ENCODE measurements around the gene YJU2. TPM values are rescaled to one million over a fixed set of nuclear protein-coding genes. Genes with fewer than 3 reads are reported as not detected.

The YJU2 gene
- total and polyA plus RNA-seq, 4 donors, result 6.5 to 12.7 (median 10.3) TPM

DNA sequence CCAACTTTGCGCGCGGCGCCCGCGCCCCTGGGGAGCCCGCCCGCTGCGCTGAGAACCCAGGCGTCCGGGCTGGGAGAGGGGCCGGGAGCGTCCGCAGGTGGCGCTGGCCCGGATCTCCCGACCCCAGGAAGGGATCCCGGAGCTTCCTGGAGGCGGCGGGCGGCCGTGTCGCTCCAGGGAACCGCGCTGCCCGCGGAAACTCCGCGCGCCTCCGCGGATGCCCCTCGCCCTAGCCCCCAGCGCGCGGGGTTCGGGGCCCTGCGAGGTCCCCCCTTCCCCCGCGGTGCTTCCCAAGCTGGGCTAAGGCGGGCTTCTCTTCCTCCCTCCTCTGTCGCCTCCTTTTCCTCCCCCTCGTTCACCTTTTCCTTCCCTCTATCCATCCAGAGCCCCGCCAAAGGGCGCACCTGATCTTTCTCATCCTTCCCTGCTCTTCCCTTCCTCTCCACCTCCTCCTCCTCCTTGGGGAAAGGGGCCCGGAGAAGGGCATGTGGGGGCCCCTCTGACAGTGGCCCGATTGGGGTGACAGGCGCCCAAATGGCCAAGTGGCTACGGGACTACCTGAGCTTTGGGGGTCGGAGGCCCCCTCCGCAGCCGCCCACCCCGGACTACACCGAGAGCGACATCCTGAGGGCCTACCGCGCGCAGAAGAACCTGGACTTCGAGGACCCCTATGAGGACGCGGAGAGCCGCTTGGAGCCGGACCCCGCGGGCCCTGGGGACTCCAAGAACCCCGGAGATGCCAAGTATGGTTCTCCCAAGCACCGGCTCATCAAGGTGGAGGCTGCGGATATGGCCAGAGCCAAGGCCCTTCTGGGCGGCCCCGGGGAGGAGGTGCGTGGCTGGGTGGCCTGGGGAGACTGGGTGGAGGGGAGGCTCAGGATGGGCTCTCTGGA, 32.9 kb downstream of the YJU2 start:
- WGBS, result 8% methylated on average over 71 of the region's 71 CpGs
- no peak for TF ChIP-seq JUND (IDR thresholded peaks at IDR 0.05)
- no peak for TF ChIP-seq HNF4G (IDR thresholded peaks at IDR 0.05)
- TF ChIP-seq HNF4A (conservative IDR thresholded peaks at IDR 0.05), result no peak
- TF ChIP-seq MAX (IDR thresholded peaks at IDR 0.05), result no peak
- TF ChIP-seq, protein P1, sequence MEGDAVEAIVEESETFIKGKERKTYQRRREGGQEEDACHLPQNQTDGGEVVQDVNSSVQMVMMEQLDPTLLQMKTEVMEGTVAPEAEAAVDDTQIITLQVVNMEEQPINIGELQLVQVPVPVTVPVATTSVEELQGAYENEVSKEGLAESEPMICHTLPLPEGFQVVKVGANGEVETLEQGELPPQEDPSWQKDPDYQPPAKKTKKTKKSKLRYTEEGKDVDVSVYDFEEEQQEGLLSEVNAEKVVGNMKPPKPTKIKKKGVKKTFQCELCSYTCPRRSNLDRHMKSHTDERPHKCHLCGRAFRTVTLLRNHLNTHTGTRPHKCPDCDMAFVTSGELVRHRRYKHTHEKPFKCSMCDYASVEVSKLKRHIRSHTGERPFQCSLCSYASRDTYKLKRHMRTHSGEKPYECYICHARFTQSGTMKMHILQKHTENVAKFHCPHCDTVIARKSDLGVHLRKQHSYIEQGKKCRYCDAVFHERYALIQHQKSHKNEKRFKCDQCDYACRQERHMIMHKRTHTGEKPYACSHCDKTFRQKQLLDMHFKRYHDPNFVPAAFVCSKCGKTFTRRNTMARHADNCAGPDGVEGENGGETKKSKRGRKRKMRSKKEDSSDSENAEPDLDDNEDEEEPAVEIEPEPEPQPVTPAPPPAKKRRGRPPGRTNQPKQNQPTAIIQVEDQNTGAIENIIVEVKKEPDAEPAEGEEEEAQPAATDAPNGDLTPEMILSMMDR (IDR thresholded peaks at IDR 0.05; ENCODE audit: low read depth, low read length, missing input control), result no peak
- no peak for TF ChIP-seq FOXA2 (IDR thresholded peaks at IDR 0.05)
- no peak for TF ChIP-seq EGR1 (IDR thresholded peaks at IDR 0.05; ENCODE audit: low read depth in 2 of 2)
- TF ChIP-seq NR2F2 (IDR thresholded peaks at IDR 0.05), result no peak
- no peak for TF ChIP-seq RAD21 (IDR thresholded peaks at IDR 0.05)
- TF ChIP-seq YY1 (IDR thresholded peaks at IDR 0.05), result no peak
- TF ChIP-seq, protein P2, sequence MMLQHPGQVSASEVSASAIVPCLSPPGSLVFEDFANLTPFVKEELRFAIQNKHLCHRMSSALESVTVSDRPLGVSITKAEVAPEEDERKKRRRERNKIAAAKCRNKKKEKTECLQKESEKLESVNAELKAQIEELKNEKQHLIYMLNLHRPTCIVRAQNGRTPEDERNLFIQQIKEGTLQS (IDR thresholded peaks at IDR 0.05), result no peak
- TF ChIP-seq REST (IDR thresholded peaks at IDR 0.05), result no peak
- no peak for TF ChIP-seq RXRA (IDR thresholded peaks at IDR 0.05)
- no peaks in the 10 kb centered on the region for H3K27me3 ChIP-seq (ENCODE audit: control insufficient read depth in 4 of 4, insufficient read depth in 4 of 4, low read length in 3 of 4)
- H3K9ac ChIP-seq (ENCODE audit: low read depth in 1 of 2, low read length in 2 of 2), result no peak overlapping the region
- no peak overlapping the region for H3K27ac ChIP-seq (ENCODE audit: low read depth in 1 of 2, low read length in 2 of 2)
- DNase-seq (ENCODE audit: low spot score), result no peak
- H3K4me1 ChIP-seq (ENCODE audit: control insufficient read depth in 4 of 4, insufficient read depth in 4 of 4, low read length in 3 of 4), result peaks cover 6 to 20% (median 10%) of the 10 kb centered on the region in 4 donors
- H3K4me3 ChIP-seq (ENCODE audit: low read depth in 1 of 3, low read length in 3 of 3), result peak overlapping the region in 2 of 3 donors; percentile 20 to 54
- H3K36me3 ChIP-seq (ENCODE audit: control insufficient read depth in 4 of 4, insufficient read depth in 3 of 4, low read depth in 1 of 4, low read length in 3 of 4), result no peaks in the 10 kb centered on the region
- no peaks in the 10 kb centered on the region for H3K9me3 ChIP-seq (ENCODE audit: control insufficient read depth in 4 of 4, low read length in 3 of 4)

DNA sequence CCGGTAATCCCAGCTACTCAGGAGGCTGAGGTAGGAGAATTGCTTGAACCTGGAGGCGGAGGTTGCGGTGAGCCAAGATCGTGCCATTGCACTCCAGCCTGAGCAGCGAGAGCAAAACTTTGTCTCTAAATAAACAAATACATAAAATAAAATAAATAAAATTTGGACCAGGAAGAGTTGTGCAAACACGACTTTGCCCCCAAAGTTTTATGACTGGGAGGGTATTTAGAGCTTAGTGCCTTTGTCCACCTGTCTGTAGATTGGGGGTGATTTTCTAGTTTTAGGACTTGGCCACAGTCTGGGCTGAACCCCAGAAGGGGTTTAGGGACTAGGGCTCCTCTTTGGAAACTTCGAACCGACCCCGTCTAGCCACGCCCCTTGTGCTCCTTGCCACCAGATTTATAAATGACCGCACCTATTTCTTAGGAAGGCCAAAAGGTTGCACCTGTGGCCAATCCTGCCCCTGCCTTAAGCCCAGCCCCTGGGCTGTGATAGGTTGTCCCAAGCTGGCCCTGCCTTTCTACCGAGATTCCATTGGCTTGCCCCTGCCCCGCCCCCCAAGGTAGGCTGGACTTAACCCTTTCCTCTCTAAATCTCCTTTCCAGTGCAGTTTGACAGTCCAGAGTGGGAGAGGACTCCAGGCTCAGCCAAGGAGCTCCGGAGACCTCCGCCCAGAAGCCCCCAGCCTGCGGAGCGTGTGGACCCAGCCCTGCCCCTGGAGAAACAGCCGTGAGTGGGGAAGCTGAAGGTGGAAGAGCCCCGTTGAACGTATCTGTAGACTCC, 37.5 kb downstream of the YJU2 start:
- peak overlapping the region in 1 of 2 donors; percentile 15 for H3K9ac ChIP-seq (ENCODE audit: low read depth in 1 of 2, low read length in 2 of 2)
- DNase-seq (ENCODE audit: low spot score), result no peak
- TF ChIP-seq REST (IDR thresholded peaks at IDR 0.05) (no peak), HNF4A (conservative IDR thresholded peaks at IDR 0.05) (peak; percentile 63 to 75), JUND (IDR thresholded peaks at IDR 0.05) (peak in 1 of 2 donors; percentile 23), RXRA (IDR thresholded peaks at IDR 0.05) (peak; percentile 44 to 62), EGR1 (IDR thresholded peaks at IDR 0.05; ENCODE audit: low read depth in 2 of 2) (no peak), FOXA1 (IDR thresholded peaks at IDR 0.05) (no peak), SP1 (IDR thresholded peaks at IDR 0.05) (peak; percentile 82), YY1 (IDR thresholded peaks at IDR 0.05) (peak; percentile 19), HNF4G (IDR thresholded peaks at IDR 0.05) (peak; percentile 21)
- TF ChIP-seq, protein P2 (IDR thresholded peaks at IDR 0.05), result peak; percentile 12
- TF ChIP-seq, protein P1 (IDR thresholded peaks at IDR 0.05; ENCODE audit: low read depth, low read length, missing input control), result no peak

More for the DNA sequence above, 37.5 kb downstream of the YJU2 start:
- 24% methylated on average over 20 of the region's 20 CpGs for WGBS
- Histone ChIP-seq H3K36me3 (ENCODE audit: control insufficient read depth in 4 of 4, insufficient read depth in 3 of 4, low read depth in 1 of 4, low read length in 3 of 4) (no peaks in the 10 kb centered on the region), H3K27ac (ENCODE audit: low read depth in 1 of 2, low read length in 2 of 2) (peak overlapping the region; percentile 6 to 17), H3K4me3 (ENCODE audit: low read depth in 1 of 3, low read length in 3 of 3) (peak overlapping the region; percentile 59 to 89 (median 60)), H3K27me3 (ENCODE audit: control insufficient read depth in 4 of 4, insufficient read depth in 4 of 4, low read length in 3 of 4) (no peaks in the 10 kb centered on the region), H3K9me3 (ENCODE audit: control insufficient read depth in 4 of 4, low read length in 3 of 4) (no peaks in the 10 kb centered on the region), H3K4me1 (ENCODE audit: control insufficient read depth in 4 of 4, insufficient read depth in 4 of 4, low read length in 3 of 4) (peaks cover 3 to 24% (median 16%) of the 10 kb centered on the region in 4 donors)

Measured in liver (tissue), 9 donors.